Testis (tissue), 3 donors: ENCODE data around the gene C3orf22. TPM values are rescaled to one million over a fixed set of nuclear protein-coding genes. Genes with fewer than 3 reads are reported as not detected.

Experiments
- DNase-seq: peaks from one replicate; pipeline ENCODE4 v3.0.0-alpha.2; 2019
- H3K27ac ChIP-seq, 2 donors: fragments of 200-600 bp; sonication (generic); one replicate each; pipeline ENCODE4 v1.5.1; 2019
- H3K27me3 ChIP-seq: fragments of 200-600 bp; sonication (generic); one replicate; pipeline ENCODE4 v1.5.1; 2019
- H3K36me3 ChIP-seq: fragments of 200-600 bp; sonication (generic); one replicate; pipeline ENCODE4 v1.5.1; 2017; ENCODE audit warnings: low read depth; ENCODE audit errors: missing control alignments
- H3K4me1 ChIP-seq: fragments of 200-600 bp; sonication (generic); one replicate; pipeline ENCODE4 v1.5.1; 2019
- H3K4me3 ChIP-seq, 2 donors: fragments of 200-600 bp; sonication (generic); one replicate each; pipeline ENCODE4 v1.5.1; 2017 to 2019
- H3K9me3 ChIP-seq: fragments of 200-600 bp; sonication (generic); one replicate; pipeline ENCODE4 v1.5.1; 2017
- CTCF ChIP-seq, 3 experiments: fragments of 450-650 bp in 2 of 3; fragments of 200-600 bp in 1 of 3; sonication (generic) in 1 of 3; IDR thresholded peaks; one replicate each; pipeline ENCODE4 v1.5.1; 2016 to 2019; ENCODE audit warnings: antibody characterized with exemption in 3 of 3, mild to moderate bottlenecking in 2 of 3, moderate library complexity in 1 of 3
- POLR2A ChIP-seq: fragments of 450-650 bp; IDR thresholded peaks from one replicate; pipeline ENCODE4 v1.6.1; 2017; ENCODE audit warnings: antibody characterized with exemption, mild to moderate bottlenecking, moderate library complexity
- WGBS, 2 donors: methylation state at CpG; one replicate each; pipeline ENCODE4 v1.1.5; 2018; 5-methylcytosine and 5-hydroxymethylcytosine counted together
- intact Hi-C: fragments of 100-400 bp; cut with DNase I; formaldehyde crosslinking; loops from one replicate; pipeline ENCODE4 v1.15.1; 2023; ENCODE audit warnings: low total_unique reads
- polyA plus RNA-seq: library from polyadenylated mRNA; stranded (reverse); fragments of 350-450 nt; fragmentation: Illumina TruSeq; extraction: RNeasy Lipid Tissue Mini Kit (QIAGEN cat#74804); gene quantifications from one replicate; pipeline ENCODE4 v1.2.3, GENCODE V29; 2014; ENCODE audit warnings: low read depth, low replicate concordance; ENCODE audit not compliant: insufficient read depth
- small RNA-seq, 2 donors: library from RNA; depleted of rRNA; stranded (forward); fragments of <200 nt; gene quantifications; one replicate each; pipeline ENCODE3, GENCODE V24; 2016
- total RNA-seq, 2 donors: library from RNA; depleted of rRNA; stranded (reverse); fragments of >200 nt; gene quantifications; one replicate each; pipeline ENCODE4 v1.2.3, GENCODE V29; 2016

The C3orf22 gene
- total and polyA plus RNA-seq, 3 donors from 2014 or later = 33.0 to 61.4 (median 42.2) TPM

DNA sequence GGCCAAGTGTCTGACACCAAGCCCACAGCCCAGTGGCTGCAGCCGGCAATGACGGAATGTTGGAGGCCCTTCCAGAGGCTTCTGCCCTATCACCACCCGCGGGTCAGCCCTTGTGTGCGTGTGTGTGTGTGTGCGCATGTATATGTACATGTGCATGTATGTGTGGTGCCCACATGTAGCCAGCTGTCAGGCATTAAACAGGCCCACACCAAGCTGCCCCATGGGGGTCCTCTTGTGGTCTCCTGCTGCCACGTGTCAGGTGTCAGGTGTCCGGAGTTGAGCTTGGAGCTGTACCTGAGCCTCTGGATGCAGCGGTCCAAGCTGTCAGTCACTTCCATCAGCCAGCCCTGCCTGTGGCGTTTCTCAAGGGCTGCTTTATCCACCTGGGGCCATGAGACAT, 55.0 kb downstream of the C3orf22 start:
- no peak overlapping the region for H3K27ac ChIP-seq
- 87 to 96% methylated on average over 4 to 5 of the region's 10 CpGs for WGBS, 2 donors
- H3K27me3 ChIP-seq = no peaks in the 10 kb centered on the region
- H3K4me3 ChIP-seq = no peak overlapping the region
- intact Hi-C loops = no loop called here
- no peak for DNase-seq
- no peaks in the 10 kb centered on the region for H3K4me1 ChIP-seq
- TF ChIP-seq CTCF (IDR thresholded peaks at IDR 0.05) (no peak), POLR2A (no peak)
- H3K36me3 ChIP-seq = no peaks in the 10 kb centered on the region
- H3K9me3 ChIP-seq = no peaks in the 10 kb centered on the region

GRCh38 chr3:126502656-126503055, 56.1 kb downstream of the C3orf22 start:
- H3K9me3 ChIP-seq = no peaks in the 10 kb centered on the region
- DNase-seq = no peak

DNA sequence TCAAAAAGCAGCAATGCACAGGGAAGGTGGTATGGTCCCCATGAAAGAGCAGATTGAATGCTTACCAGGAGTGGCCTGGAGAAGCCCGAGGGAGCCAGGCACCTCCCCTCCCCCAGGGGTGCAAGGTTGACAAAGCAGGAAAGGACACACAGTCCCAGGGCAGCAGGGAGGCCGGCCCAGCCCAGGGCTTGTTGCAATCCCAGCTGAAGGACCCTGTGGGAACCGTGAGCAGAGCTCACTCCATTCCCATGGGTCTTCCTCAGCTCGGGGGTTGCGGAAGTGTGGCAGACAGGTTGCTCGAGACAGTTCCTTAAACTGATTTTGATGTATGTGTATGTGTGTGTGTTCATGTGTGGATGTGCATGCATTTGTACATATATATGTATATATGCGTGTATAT, 57.0 kb downstream of the C3orf22 start:
- intact Hi-C loops = no loop called here
- no peak for DNase-seq
- no peaks in the 10 kb centered on the region for H3K36me3 ChIP-seq
- no peaks in the 10 kb centered on the region for H3K9me3 ChIP-seq
- no peaks in the 10 kb centered on the region for H3K4me1 ChIP-seq
- H3K27ac ChIP-seq = no peak overlapping the region
- WGBS, 2 donors = 56 to 61% methylated on average over 5 to 7 of the region's 7 CpGs
- H3K27me3 ChIP-seq = no peaks in the 10 kb centered on the region
- TF ChIP-seq CTCF (IDR thresholded peaks at IDR 0.05) (no peak), POLR2A (no peak)
- no peak overlapping the region for H3K4me3 ChIP-seq

More at GRCh38 chr3:126502656-126503055, 56.1 kb downstream of the C3orf22 start:
- Histone ChIP-seq H3K36me3 (no peaks in the 10 kb centered on the region), H3K4me3 (no peak overlapping the region), H3K27me3 (no peaks in the 10 kb centered on the region), H3K4me1 (no peaks in the 10 kb centered on the region), H3K27ac (no peak overlapping the region)
- TF ChIP-seq CTCF (IDR thresholded peaks at IDR 0.05) (no peak), POLR2A (no peak)
- 78 to 83% methylated on average over 1 of the region's 1 CpG for WGBS, 2 donors
- intact Hi-C loops = no loop called here

GRCh38 chr3:126501054-126501453, 57.7 kb downstream of the C3orf22 start:
- H3K27me3 ChIP-seq = no peaks in the 10 kb centered on the region
- TF ChIP-seq POLR2A (no peak), CTCF (IDR thresholded peaks at IDR 0.05) (no peak)
- H3K27ac ChIP-seq = no peak overlapping the region
- no peaks in the 10 kb centered on the region for H3K4me1 ChIP-seq
- no peaks in the 10 kb centered on the region for H3K36me3 ChIP-seq
- no peak for DNase-seq
- 78 to 83% methylated on average over 3 to 5 of the region's 5 CpGs for WGBS, 2 donors
- H3K4me3 ChIP-seq = no peak overlapping the region
- H3K9me3 ChIP-seq = no peaks in the 10 kb centered on the region
- intact Hi-C loops = no loop called here

- Histone ChIP-seq H3K27ac (no peak overlapping the region), H3K9me3 (no peaks in the 10 kb centered on the region), H3K4me1 (no peaks in the 10 kb centered on the region), H3K36me3 (no peaks in the 10 kb centered on the region), H3K27me3 (no peaks in the 10 kb centered on the region), H3K4me3 (no peak overlapping the region)
- no peak for DNase-seq
- intact Hi-C loops = no loop called here
- TF ChIP-seq CTCF (IDR thresholded peaks at IDR 0.05) (no peak), POLR2A (no peak)
- 90 to 91% methylated on average over 4 to 7 of the region's 7 CpGs for WGBS, 2 donors
Measured at GRCh38 chr3:126500016-126500415, 58.7 kb downstream of the C3orf22 start.

Small RNA genes lying within 50 kb of the gene (small RNA-seq; reads per million reads assigned to genes)
- 0.09 reads per million in 2 donors for gene RNA5SP138

Other genes starting within 250 kb of the C3orf22 start
- 10 to 100 TPM; 32.0 to 36.1 TPM for gene KLF15, start 201.5 kb downstream of the C3orf22 start, total RNA-seq
- 8.5 TPM for gene KLF15, start 201.5 kb downstream of the C3orf22 start, polyA plus RNA-seq
- gene CFAP100, start 164.0 kb downstream of the C3orf22 start, total RNA-seq = 10 to 100 TPM; 21.4 to 56.2 TPM
- 74.2 TPM for gene CFAP100, start 164.0 kb downstream of the C3orf22 start, polyA plus RNA-seq
- 10 to 100 TPM; 78.9 to 80.3 TPM for gene ZXDC, start 83.0 kb downstream of the C3orf22 start, total RNA-seq
- gene ZXDC, start 83.0 kb downstream of the C3orf22 start, polyA plus RNA-seq = 25.6 TPM
- gene UROC1, start 41.2 kb downstream of the C3orf22 start, total RNA-seq = 1 to 10 TPM in 1 of 2 donors, under 1 TPM in 1; 0.25 to 1.0 TPM
- gene UROC1, start 41.2 kb downstream of the C3orf22 start, polyA plus RNA-seq = 0.34 TPM
- 10 to 100 TPM; 13.3 to 21.7 TPM for gene CHST13, start 34.8 kb downstream of the C3orf22 start, total RNA-seq
- gene CHST13, start 34.8 kb downstream of the C3orf22 start, polyA plus RNA-seq = 21.4 TPM
- gene TXNRD3, start 96.2 kb upstream of the C3orf22 start, total RNA-seq = 10 to 100 TPM; 25.7 to 34.3 TPM
- gene TXNRD3, start 96.2 kb upstream of the C3orf22 start, polyA plus RNA-seq = 67.9 TPM
- gene CHCHD6, start 145.3 kb upstream of the C3orf22 start, total RNA-seq = 10 to 100 TPM; 47.6 to 49.9 TPM
- gene CHCHD6, start 145.3 kb upstream of the C3orf22 start, polyA plus RNA-seq = 84.6 TPM